HepG2 (cell line): ENCODE results near the gene NFATC4. TPM values are rescaled to one million over a fixed set of nuclear protein-coding genes. Genes with fewer than 3 reads are reported as not detected.
A peak's percentile ranks its signal among the peaks of the same experiment; 100 is the strongest.

Experiments
- ATAC-seq: fragments of 200-7000 bp; cut with Tn5 transposase; 3 replicates; pipeline ENCODE4 v1.9.1; 2020; ENCODE audit warnings: mild to moderate bottlenecking, moderate library complexity
- BruUV-seq: library from RNA; stranded (reverse); fragments of 400-500 nt; replicated peaks from 2 replicates; lab custom pipeline; 2021; lab: Mats Ljungman, UMichigan
- CTCF ChIA-PET: fragments of 300-600 bp; formaldehyde crosslinking; extraction: SDS; loops from one replicate; lab custom pipeline; 2021; ENCODE audit warnings: low total read pairs, inconsistent platforms, low intra/inter-chr PET ratio; lab: Yijun Ruan, JAX
- POLR2A ChIA-PET: fragments of 350-600 bp; sonication (Branson Sonifier 250); formaldehyde crosslinking; loops from one replicate; lab custom pipeline; 2020; ENCODE audit warnings: antibody characterized with exemption, inconsistent platforms; lab: Yijun Ruan, JAX
- DNase-seq: peaks from one replicate; pipeline ENCODE4 v3.0.0-alpha.2; 2015; ENCODE audit warnings: low spot score
- FAIRE-seq: peaks from 3 replicates; lab custom pipeline; 2011; peaks lifted over from hg19 to GRCh38; lab: Jason Lieb, UNC
- H2AFZ ChIP-seq: one replicate; pipeline ENCODE4 v1.6.1; 2011; ENCODE audit warnings: low read length, inconsistent platforms
- H3K27ac ChIP-seq: fragments of 300-600 bp; 3 replicates; pipeline ENCODE4 v1.8.0; 2011; ENCODE audit warnings: mixed run types, mild to moderate bottlenecking, mixed read lengths, low read length, inconsistent platforms; ENCODE audit not compliant: insufficient read depth; ENCODE audit errors: extremely low read length
- H3K27me3 ChIP-seq, 2 experiments: fragments of 200-600 bp in 1 of 2; 2 replicates in 1 of 2; 3 replicates in 1 of 2; pipeline versions ENCODE4 v1.6.0 to v1.8.0; 2011; ENCODE audit warnings: low read length in 2 of 2, mild to moderate bottlenecking in 2 of 2, moderate library complexity in 2 of 2, inconsistent platforms in 1 of 2; ENCODE audit not compliant: insufficient read depth in 2 of 2, control insufficient read depth in 1 of 2
- H3K36me3 ChIP-seq, 2 experiments: fragments of 200-600 bp in 1 of 2; replicated peaks in 1 of 2; 2 replicates in 1 of 2; 3 replicates in 1 of 2; pipeline versions ENCODE4 v1.5.1 to v1.8.0; 2011; ENCODE audit warnings: low read length in 2 of 2, inconsistent platforms in 1 of 2; ENCODE audit not compliant: insufficient read depth in 2 of 2, control insufficient read depth in 1 of 2
- H3K4me1 ChIP-seq: 2 replicates; pipeline ENCODE4 v1.5.1; 2012; ENCODE audit warnings: low read length, inconsistent platforms; ENCODE audit not compliant: insufficient read depth
- H3K4me2 ChIP-seq: 2 replicates; pipeline ENCODE4 v1.6.0; 2011; ENCODE audit warnings: low read depth, low read length, inconsistent platforms
- H3K4me3 ChIP-seq, 3 experiments: fragments of 200-600 bp in 1 of 3; sonication (generic), shearing (Covaris generic) in 1 of 3; replicated peaks in 1 of 3; 2 replicates each; pipeline ENCODE4 v1.5.1; 2011 to 2016; ENCODE audit warnings: low read length in 3 of 3, inconsistent platforms in 2 of 3, low read depth in 2 of 3, mild to moderate bottlenecking in 2 of 3, control low read depth in 1 of 3, mixed read lengths in 1 of 3; ENCODE audit not compliant: insufficient read depth in 1 of 3
- H3K79me2 ChIP-seq: one replicate; pipeline ENCODE4 v1.6.1; 2011; ENCODE audit warnings: low read length, inconsistent platforms; ENCODE audit not compliant: insufficient read depth
- H3K9ac ChIP-seq: 2 replicates; pipeline ENCODE4 v1.6.0; 2011; ENCODE audit warnings: mild to moderate bottlenecking, low read depth, low read length, inconsistent platforms; ENCODE audit not compliant: insufficient read depth
- H3K9me3 ChIP-seq: 2 replicates; pipeline ENCODE4 v1.5.1; 2012; ENCODE audit warnings: mild to moderate bottlenecking, low read length
- H4K20me1 ChIP-seq: 2 replicates; pipeline ENCODE4 v1.6.0; 2011; ENCODE audit warnings: inconsistent platforms, mild to moderate bottlenecking, low read length, moderate library complexity; ENCODE audit not compliant: insufficient read depth
- ATF7 ChIP-seq, 2 experiments: fragments of 450-650 bp in 1 of 2; sonication (generic) in 1 of 2; formaldehyde crosslinking in 1 of 2; IDR thresholded peaks; 2 replicates each; pipeline versions ENCODE4 v1.4.0 to v1.6.1; 2016 to 2020; ENCODE audit warnings: antibody characterized with exemption in 1 of 2, mild to moderate bottlenecking in 1 of 2, missing genetic modification reagents in 1 of 2
- EEA1 ChIP-seq: sonication (generic); formaldehyde crosslinking; IDR thresholded peaks from 2 replicates; pipeline ENCODE4 v1.5.1; 2020; ENCODE audit warnings: mild to moderate bottlenecking, missing genetic modification reagents, borderline replicate concordance
- KAT7 ChIP-seq: IDR thresholded peaks from 2 replicates; pipeline ENCODE4 v1.6.1; 2018; ENCODE audit warnings: borderline replicate concordance, missing compliant biosample characterization
- KLF13 ChIP-seq: sonication (generic); formaldehyde crosslinking; IDR thresholded peaks from 2 replicates; pipeline ENCODE4 v1.4.0; 2020; ENCODE audit warnings: mild to moderate bottlenecking, missing genetic modification reagents
- KMT2B ChIP-seq: IDR thresholded peaks from 2 replicates; pipeline ENCODE4 v1.6.1; 2016; ENCODE audit warnings: missing genetic modification reagents, missing compliant biosample characterization
- NONO ChIP-seq, 2 experiments: fragments of 450-650 bp in 1 of 2; sonication (generic) in 1 of 2; formaldehyde crosslinking in 1 of 2; IDR thresholded peaks in 1 of 2; conservative IDR thresholded peaks in 1 of 2; 2 replicates each; pipeline versions ENCODE4 v1.6.1 to v1.8.0; 2017 to 2022; ENCODE audit warnings: mild to moderate bottlenecking in 1 of 2, missing genetic modification reagents in 1 of 2, moderate library complexity in 1 of 2
- PITX1 ChIP-seq: sonication (generic); formaldehyde crosslinking; IDR thresholded peaks from 2 replicates; pipeline ENCODE4 v1.5.1; 2020; ENCODE audit warnings: mild to moderate bottlenecking, missing genetic modification reagents
- RCOR2 ChIP-seq: IDR thresholded peaks from 2 replicates; pipeline ENCODE4 v1.6.1; 2016; ENCODE audit warnings: missing biosample characterization, missing genetic modification reagents
- ZC3H4 ChIP-seq: sonication (generic); formaldehyde crosslinking; IDR thresholded peaks from 2 replicates; pipeline ENCODE4 v1.4.0; 2020; ENCODE audit warnings: missing genetic modification reagents, borderline replicate concordance
- ZNF101 ChIP-seq: sonication (generic); formaldehyde crosslinking; IDR thresholded peaks from 2 replicates; pipeline ENCODE4 v1.4.0; 2020; ENCODE audit warnings: mild to moderate bottlenecking, low read depth, missing genetic modification reagents, borderline replicate concordance
- ZNF343 ChIP-seq: sonication (generic); formaldehyde crosslinking; IDR thresholded peaks from 2 replicates; pipeline ENCODE4 v1.4.0; 2020; ENCODE audit warnings: mild to moderate bottlenecking, missing genetic modification reagents
- ZNF747 ChIP-seq: sonication (generic); formaldehyde crosslinking; IDR thresholded peaks from 2 replicates; pipeline ENCODE4 v1.8.1; 2023; ENCODE audit warnings: missing genetic modification reagents, mild to moderate bottlenecking, borderline replicate concordance
- ZNF775 ChIP-seq: sonication (generic); formaldehyde crosslinking; IDR thresholded peaks from 2 replicates; pipeline ENCODE4 v1.4.0; 2020; ENCODE audit warnings: missing genetic modification reagents, mild to moderate bottlenecking, moderate library complexity, borderline replicate concordance
- WGBS: methylation state at CpG from one replicate; pipeline ENCODE4 v1.1.6; 2017; ENCODE audit warnings: low lambda C conversion rate; 5-methylcytosine and 5-hydroxymethylcytosine counted together
- in situ Hi-C: cut with HindIII; loops from 2 replicates; pipeline ENCODE4 v1.10.0; 2017; ENCODE audit warnings: low pct_unique_long_range_greater_than_20kb; ENCODE audit not compliant: extremely low pct_ligation_motif_present
- intact Hi-C: fragments of 100-400 bp; cut with micrococcal nuclease; formaldehyde crosslinking; loops from one replicate; pipeline ENCODE4 v1.10.0; 2022; ENCODE audit not compliant: unreplicated experiment
- polyA plus RNA-seq, 8 experiments: library from polyadenylated mRNA; depleted of rRNA in 3 of 8; stranded (reverse) in 7 of 8; unstranded in 1 of 8; fragments of >200 nt; fragmentation: Illumina TruSeq in 4 of 8; extraction: Trizol in 4 of 8; gene quantifications; 2 replicates each; pipeline versions ENCODE4 v1.2.1 to v1.2.3, GENCODE V29; 2011 to 2016; ENCODE audit warnings: low read depth in 4 of 8, missing spikeins in 1 of 8, mixed read lengths in 1 of 8; ENCODE audit not compliant: insufficient read depth in 1 of 8
- total RNA-seq, 5 experiments: library from RNA; depleted of rRNA; stranded (reverse); fragments of >200 nt; fragmentation: Illumina TruSeq; extraction: Trizol; gene quantifications; 2 replicates each; pipeline ENCODE4 v1.2.3, GENCODE V29; 2016; ENCODE audit warnings: low read depth in 1 of 5
- TF ChIP-seq, protein P1 (sequence below): IDR thresholded peaks from 2 replicates; pipeline ENCODE4 v1.4.0; 2020; ENCODE audit warnings: mild to moderate bottlenecking, missing genetic modification reagents
- TF ChIP-seq, protein P2 (sequence below): sonication (generic); formaldehyde crosslinking; IDR thresholded peaks from 2 replicates; pipeline ENCODE4 v1.4.0; 2020; ENCODE audit warnings: missing genetic modification reagents
- TF ChIP-seq, protein P3 (sequence below): sonication (generic); formaldehyde crosslinking; conservative IDR thresholded peaks from 2 replicates; pipeline ENCODE4 v1.8.1; 2023; ENCODE audit warnings: missing genetic modification reagents

Gene NFATC4
- total and polyA plus RNA-seq, 2 of the 13 experiments (the other 11 are each of a cell fraction or from before 2014, with no cell fraction given), result 0.04 to 0.15 TPM

DNA sequence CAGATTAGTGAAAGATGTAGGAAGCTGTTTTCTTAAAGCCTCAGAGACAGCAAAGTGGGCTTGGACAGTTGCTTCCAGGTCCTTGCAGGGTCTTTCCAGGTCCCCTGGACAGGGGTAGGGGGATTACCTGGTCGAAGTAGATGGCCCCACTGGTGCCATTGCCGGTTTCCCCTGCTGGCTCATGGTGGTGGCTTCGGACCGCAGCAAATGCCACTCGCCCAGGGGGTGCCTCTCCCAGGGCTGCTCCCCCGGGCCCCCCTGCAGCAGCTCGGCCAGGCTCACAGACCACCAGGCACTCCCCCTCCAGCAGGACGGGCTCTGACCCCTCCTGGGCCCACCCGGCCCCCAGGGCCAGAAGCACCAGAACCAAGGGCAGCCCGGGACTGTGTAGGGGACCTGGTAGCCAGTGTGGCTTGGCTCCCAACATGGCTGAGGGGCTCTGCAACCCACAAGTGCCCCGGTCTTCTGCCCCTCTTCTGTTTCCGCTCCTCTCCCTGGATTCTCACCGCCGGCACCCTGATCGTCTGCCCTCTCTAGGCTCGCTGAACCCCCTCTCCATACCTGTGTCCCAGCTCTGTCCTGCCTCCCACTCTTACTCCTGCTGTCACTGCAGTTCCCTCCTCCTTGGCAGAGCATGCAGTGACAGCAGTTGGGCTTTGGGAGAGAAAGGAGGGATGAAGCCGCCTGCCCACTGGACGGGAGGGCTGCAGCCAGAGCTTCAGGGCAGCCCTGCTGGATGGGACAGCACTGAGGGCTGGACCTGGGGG is 60.8 kb downstream of the NFATC4 start:
- no TSS peak for BruUV-seq
- H3K9me3 ChIP-seq, result no peaks in the 10 kb centered on the region
- ATAC-seq (no peak; the same call in 1 of the 3 replicates), FAIRE-seq (no peak), DNase-seq (no peak)
- intact Hi-C loops, result no loop called here
- peaks cover 16% of the 10 kb centered on the region for H4K20me1 ChIP-seq
- peaks cover 6% of the 10 kb centered on the region for H3K79me2 ChIP-seq
- WGBS, result 87% methylated on average over 17 of the region's 18 CpGs
- in situ Hi-C loops, result no loop called here
- H3K36me3 ChIP-seq, result peaks cover 16 to 17% of the 10 kb centered on the region in 2 experiments
- peak overlapping the region; percentile 66 for H3K27ac ChIP-seq
- H3K4me3 ChIP-seq, result peak overlapping the region; percentile 65 to 82 (median 80); a peak in 5 of 6 replicates
- H3K4me2 ChIP-seq, result peak overlapping the region; percentile 86
- H3K4me1 ChIP-seq, result peaks cover 74% of the 10 kb centered on the region
- no peaks in the 10 kb centered on the region; a peak in 1 of 5 replicates for H3K27me3 ChIP-seq
- CTCF ChIA-PET, result interaction anchor here (8.8 to 11.8 kb wide), 2 partner anchors 64 to 97 kb away, joined by 235 to 295 read pairs; partner anchors contain the start of genes ADCY4 and NFATC4
- POLR2A ChIA-PET, result interaction anchor here (0.7 to 9.1 kb wide), 14 partner anchors 8 to 1334 kb away, joined by 3 to 242 read pairs (median 10); partner anchors contain the start of genes ACIN1, BCL2L2, C14orf119 and CHMP4A
- peak overlapping the region; percentile 79 for H3K9ac ChIP-seq
- H2AFZ ChIP-seq, result peak overlapping the region; percentile 18
- 0 out of 2 replicates have a peak, but pooled peaks have one; percentile 24 for TF ChIP-seq EEA1 (CRISPR knock-in tag)
- TF ChIP-seq KAT7 (CRISPR knock-in tag), result 0 out of 2 replicates have a peak, but pooled peaks have one; percentile 24
- no peak for TF ChIP-seq NONO (IDR thresholded peaks at IDR 0.05)
- peak; percentile 12; the same call in 1 of the 2 replicates for TF ChIP-seq NONO (CRISPR knock-in tag; conservative IDR thresholded peaks at IDR 0.05)
- TF ChIP-seq ZNF775 (CRISPR knock-in tag), result no peak
- no peak for TF ChIP-seq KMT2B (CRISPR knock-in tag)
- TF ChIP-seq PITX1 (CRISPR knock-in tag), result 0 out of 2 replicates have a peak, but pooled peaks have one; percentile 13
- TF ChIP-seq, protein P1, sequence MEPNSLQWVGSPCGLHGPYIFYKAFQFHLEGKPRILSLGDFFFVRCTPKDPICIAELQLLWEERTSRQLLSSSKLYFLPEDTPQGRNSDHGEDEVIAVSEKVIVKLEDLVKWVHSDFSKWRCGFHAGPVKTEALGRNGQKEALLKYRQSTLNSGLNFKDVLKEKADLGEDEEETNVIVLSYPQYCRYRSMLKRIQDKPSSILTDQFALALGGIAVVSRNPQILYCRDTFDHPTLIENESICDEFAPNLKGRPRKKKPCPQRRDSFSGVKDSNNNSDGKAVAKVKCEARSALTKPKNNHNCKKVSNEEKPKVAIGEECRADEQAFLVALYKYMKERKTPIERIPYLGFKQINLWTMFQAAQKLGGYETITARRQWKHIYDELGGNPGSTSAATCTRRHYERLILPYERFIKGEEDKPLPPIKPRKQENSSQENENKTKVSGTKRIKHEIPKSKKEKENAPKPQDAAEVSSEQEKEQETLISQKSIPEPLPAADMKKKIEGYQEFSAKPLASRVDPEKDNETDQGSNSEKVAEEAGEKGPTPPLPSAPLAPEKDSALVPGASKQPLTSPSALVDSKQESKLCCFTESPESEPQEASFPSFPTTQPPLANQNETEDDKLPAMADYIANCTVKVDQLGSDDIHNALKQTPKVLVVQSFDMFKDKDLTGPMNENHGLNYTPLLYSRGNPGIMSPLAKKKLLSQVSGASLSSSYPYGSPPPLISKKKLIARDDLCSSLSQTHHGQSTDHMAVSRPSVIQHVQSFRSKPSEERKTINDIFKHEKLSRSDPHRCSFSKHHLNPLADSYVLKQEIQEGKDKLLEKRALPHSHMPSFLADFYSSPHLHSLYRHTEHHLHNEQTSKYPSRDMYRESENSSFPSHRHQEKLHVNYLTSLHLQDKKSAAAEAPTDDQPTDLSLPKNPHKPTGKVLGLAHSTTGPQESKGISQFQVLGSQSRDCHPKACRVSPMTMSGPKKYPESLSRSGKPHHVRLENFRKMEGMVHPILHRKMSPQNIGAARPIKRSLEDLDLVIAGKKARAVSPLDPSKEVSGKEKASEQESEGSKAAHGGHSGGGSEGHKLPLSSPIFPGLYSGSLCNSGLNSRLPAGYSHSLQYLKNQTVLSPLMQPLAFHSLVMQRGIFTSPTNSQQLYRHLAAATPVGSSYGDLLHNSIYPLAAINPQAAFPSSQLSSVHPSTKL (CRISPR knock-in tag), result no peak
- TF ChIP-seq ZNF101, result 0 out of 2 replicates have a peak, but pooled peaks have one; percentile 7
- 0 out of 2 replicates have a peak, but pooled peaks have one; percentile 33 for TF ChIP-seq KLF13 (CRISPR knock-in tag)
- TF ChIP-seq ZNF343 (CRISPR knock-in tag), result peak; percentile 64; the same call in 1 of the 2 replicates
- TF ChIP-seq ATF7 (IDR thresholded peaks at IDR 0.05), result no peak
- TF ChIP-seq ATF7 (CRISPR knock-in tag; IDR thresholded peaks at IDR 0.05), result peak; percentile 47; the same call in 1 of the 2 replicates
- TF ChIP-seq RCOR2, result no peak
- TF ChIP-seq, protein P2, sequence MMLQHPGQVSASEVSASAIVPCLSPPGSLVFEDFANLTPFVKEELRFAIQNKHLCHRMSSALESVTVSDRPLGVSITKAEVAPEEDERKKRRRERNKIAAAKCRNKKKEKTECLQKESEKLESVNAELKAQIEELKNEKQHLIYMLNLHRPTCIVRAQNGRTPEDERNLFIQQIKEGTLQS (CRISPR knock-in tag), result 0 out of 2 replicates have a peak, but pooled peaks have one; percentile 11
- peak; percentile 88; the same call in 1 of the 2 replicates for TF ChIP-seq ZC3H4
- TF ChIP-seq, protein P3, sequence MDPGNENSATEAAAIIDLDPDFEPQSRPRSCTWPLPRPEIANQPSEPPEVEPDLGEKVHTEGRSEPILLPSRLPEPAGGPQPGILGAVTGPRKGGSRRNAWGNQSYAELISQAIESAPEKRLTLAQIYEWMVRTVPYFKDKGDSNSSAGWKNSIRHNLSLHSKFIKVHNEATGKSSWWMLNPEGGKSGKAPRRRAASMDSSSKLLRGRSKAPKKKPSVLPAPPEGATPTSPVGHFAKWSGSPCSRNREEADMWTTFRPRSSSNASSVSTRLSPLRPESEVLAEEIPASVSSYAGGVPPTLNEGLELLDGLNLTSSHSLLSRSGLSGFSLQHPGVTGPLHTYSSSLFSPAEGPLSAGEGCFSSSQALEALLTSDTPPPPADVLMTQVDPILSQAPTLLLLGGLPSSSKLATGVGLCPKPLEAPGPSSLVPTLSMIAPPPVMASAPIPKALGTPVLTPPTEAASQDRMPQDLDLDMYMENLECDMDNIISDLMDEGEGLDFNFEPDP, result 0 out of 2 replicates have a peak, but pooled peaks have one; percentile 84
- 0 out of 2 replicates have a peak, but pooled peaks have one; percentile 8 for TF ChIP-seq ZNF747 (CRISPR knock-in tag)
